Keratinocyte (primary cell): ENCODE results near the gene ZNRD2.

Source experiments
- EZH2 ChIP-seq: IDR thresholded peaks from one replicate; pipeline ENCODE4 v1.6.1; 2012; ENCODE audit warnings: inconsistent platforms, mild to moderate bottlenecking, low read length, moderate library complexity
- TF ChIP-seq, protein P1 (sequence below), 3 experiments: IDR thresholded peaks in 1 of 3; conservative IDR thresholded peaks in 1 of 3; optimal IDR thresholded peaks in 1 of 3; 2 replicates in 2 of 3; 3 replicates in 1 of 3; pipeline versions ENCODE3 to v1.5.1; 2011; ENCODE audit warnings: low read length in 3 of 3, mild to moderate bottlenecking in 3 of 3, moderate library complexity in 2 of 3, control low read depth in 1 of 3, inconsistent platforms in 1 of 3; ENCODE audit not compliant: insufficient read depth in 2 of 3; ENCODE audit errors: extremely low read depth in 1 of 3

DNA sequence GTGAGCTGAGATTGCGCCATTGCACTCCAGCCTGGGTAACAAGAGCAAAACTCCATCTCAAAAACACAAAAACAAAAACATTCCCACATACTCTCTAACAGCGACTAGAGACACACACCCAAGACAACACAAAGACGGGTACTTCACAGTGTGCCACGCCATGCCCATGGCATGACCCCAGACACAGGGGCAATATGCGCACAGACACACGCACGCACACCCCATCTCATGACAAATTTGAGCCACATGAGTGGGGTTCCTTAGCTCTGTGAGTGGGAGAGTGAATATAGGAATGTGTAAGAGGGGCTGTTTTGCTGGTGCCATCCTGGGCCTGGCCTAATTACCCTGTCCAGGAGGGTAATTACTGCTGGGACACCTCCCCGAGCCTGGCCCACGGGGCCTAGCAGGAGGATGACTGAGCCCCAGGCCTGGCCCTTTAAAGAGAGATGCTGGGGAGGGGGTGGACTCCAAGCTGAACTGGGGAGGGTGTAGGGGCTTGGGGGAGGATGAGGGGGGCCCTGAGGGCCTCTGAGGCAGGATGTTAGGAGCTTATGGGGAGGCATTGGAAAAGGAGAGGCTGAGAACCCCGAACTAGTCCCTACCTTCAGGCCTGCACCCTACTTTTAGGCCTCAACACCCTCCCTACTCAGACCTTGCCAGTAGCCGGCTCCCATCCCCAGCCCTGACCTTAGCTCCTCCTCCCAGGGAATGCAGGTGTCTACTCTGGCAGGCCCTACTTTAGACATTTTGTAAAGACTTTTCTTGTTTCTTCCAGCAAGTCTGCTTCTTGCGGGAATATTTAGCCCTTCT, 13.6 kb upstream of the ZNRD2 start:
- TF ChIP-seq, protein P1, sequence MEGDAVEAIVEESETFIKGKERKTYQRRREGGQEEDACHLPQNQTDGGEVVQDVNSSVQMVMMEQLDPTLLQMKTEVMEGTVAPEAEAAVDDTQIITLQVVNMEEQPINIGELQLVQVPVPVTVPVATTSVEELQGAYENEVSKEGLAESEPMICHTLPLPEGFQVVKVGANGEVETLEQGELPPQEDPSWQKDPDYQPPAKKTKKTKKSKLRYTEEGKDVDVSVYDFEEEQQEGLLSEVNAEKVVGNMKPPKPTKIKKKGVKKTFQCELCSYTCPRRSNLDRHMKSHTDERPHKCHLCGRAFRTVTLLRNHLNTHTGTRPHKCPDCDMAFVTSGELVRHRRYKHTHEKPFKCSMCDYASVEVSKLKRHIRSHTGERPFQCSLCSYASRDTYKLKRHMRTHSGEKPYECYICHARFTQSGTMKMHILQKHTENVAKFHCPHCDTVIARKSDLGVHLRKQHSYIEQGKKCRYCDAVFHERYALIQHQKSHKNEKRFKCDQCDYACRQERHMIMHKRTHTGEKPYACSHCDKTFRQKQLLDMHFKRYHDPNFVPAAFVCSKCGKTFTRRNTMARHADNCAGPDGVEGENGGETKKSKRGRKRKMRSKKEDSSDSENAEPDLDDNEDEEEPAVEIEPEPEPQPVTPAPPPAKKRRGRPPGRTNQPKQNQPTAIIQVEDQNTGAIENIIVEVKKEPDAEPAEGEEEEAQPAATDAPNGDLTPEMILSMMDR (optimal IDR thresholded peaks at IDR 0.05 in 1 of 3, IDR thresholded peaks at IDR 0.05 in 1 of 3, conservative IDR thresholded peaks at IDR 0.05 in 1 of 3; ENCODE audit: extremely low read depth in 1 of 3, insufficient read depth in 2 of 3, low read length in 3 of 3) = no peak
- no peak for TF ChIP-seq EZH2
